A673 (cell line): ENCODE measurements around the gene PNLDC1.
"Not testable (repeated sequence)": the region's sequence is repeated elsewhere in the genome, so short reads cannot be mapped to it uniquely, and the experiment has no call there.

Source experiments
- CTCF ChIP-seq: fragments of 300-800, 200-600 bp; sonication (generic); conservative IDR thresholded peaks from 2 replicates; pipeline ENCODE4 v1.5.1; 2017; ENCODE audit warnings: low read depth, mild to moderate bottlenecking, antibody characterized with exemption, low read length, moderate library complexity, mixed read lengths
- EZH2 ChIP-seq: fragments of 200-600 bp; sonication (generic); IDR thresholded peaks from 2 replicates; pipeline ENCODE4 v1.6.1; 2017; ENCODE audit warnings: borderline replicate concordance, low read depth, mild to moderate bottlenecking, mixed read lengths, antibody characterized with exemption, low read length; ENCODE audit not compliant: poor library complexity, severe bottlenecking

GRCh38 chr6:159794976-159795375 is 5.1 kb upstream of the PNLDC1 start:
- TF ChIP-seq CTCF, EZH2: not testable (repeated sequence)
